Liver (tissue), 9 donors: ENCODE results near the gene DPYD. TPM values are rescaled to one million over a fixed set of nuclear protein-coding genes. Genes with fewer than 3 reads are reported as not detected.

Experiments used
- DNase-seq: peaks from one replicate; pipeline ENCODE4 v3.0.0-alpha.2; 2017; ENCODE audit warnings: low spot score
- H3K27ac ChIP-seq, 2 donors: one replicate each; pipeline ENCODE4 v1.7.0; 2013; ENCODE audit warnings: inconsistent platforms in 2 of 2, low read length in 2 of 2, control low read depth in 1 of 2, low read depth in 1 of 2, mild to moderate bottlenecking in 1 of 2
- H3K27me3 ChIP-seq, 4 donors: one replicate each; pipeline versions ENCODE4 v1.6.1 to v1.7.0; 2013; ENCODE audit warnings: low read length in 3 of 4, inconsistent platforms in 1 of 4, mild to moderate bottlenecking in 1 of 4, moderate library complexity in 1 of 4; ENCODE audit not compliant: control insufficient read depth in 4 of 4, insufficient read depth in 4 of 4
- H3K36me3 ChIP-seq, 4 donors: one replicate each; pipeline versions ENCODE4 v1.6.1 to v1.7.0; 2013; ENCODE audit warnings: low read length in 3 of 4, mild to moderate bottlenecking in 3 of 4, low read depth in 1 of 4, moderate library complexity in 1 of 4; ENCODE audit not compliant: control insufficient read depth in 4 of 4, insufficient read depth in 3 of 4
- H3K4me1 ChIP-seq, 4 donors: one replicate each; pipeline versions ENCODE4 v1.6.1 to v1.7.0; 2013; ENCODE audit warnings: low read length in 3 of 4, mild to moderate bottlenecking in 3 of 4, moderate library complexity in 1 of 4; ENCODE audit not compliant: control insufficient read depth in 4 of 4, insufficient read depth in 4 of 4
- H3K4me3 ChIP-seq, 3 donors: one replicate each; pipeline versions ENCODE4 v1.6.1 to v1.7.0; 2013; ENCODE audit warnings: low read length in 3 of 3, control low read depth in 1 of 3, low read depth in 1 of 3, mild to moderate bottlenecking in 1 of 3
- H3K9ac ChIP-seq, 2 donors: one replicate each; pipeline ENCODE4 v1.7.0; 2013; ENCODE audit warnings: low read length in 2 of 2, mild to moderate bottlenecking in 2 of 2, moderate library complexity in 2 of 2, control low read depth in 1 of 2, low read depth in 1 of 2
- H3K9me3 ChIP-seq, 4 donors: one replicate each; pipeline versions ENCODE4 v1.6.1 to v1.7.0; 2013; ENCODE audit warnings: low read length in 3 of 4; ENCODE audit not compliant: control insufficient read depth in 4 of 4
- EGR1 ChIP-seq, 2 donors: IDR thresholded peaks; 2 replicates each; pipeline ENCODE4 v1.6.1; 2016 to 2018; ENCODE audit warnings: antibody characterized with exemption in 2 of 2, low read depth in 2 of 2
- FOXA1 ChIP-seq: IDR thresholded peaks from 2 replicates; pipeline ENCODE4 v1.6.1; 2016; ENCODE audit warnings: antibody characterized with exemption
- HNF4A ChIP-seq, 2 donors: conservative IDR thresholded peaks; 2 replicates each; pipeline ENCODE4 v1.6.1; 2016; ENCODE audit warnings: antibody characterized with exemption in 2 of 2, mild to moderate bottlenecking in 2 of 2
- JUND ChIP-seq, 2 donors: IDR thresholded peaks; 2 replicates each; pipeline ENCODE4 v1.6.1; 2016; ENCODE audit warnings: antibody characterized with exemption in 2 of 2
- NR2F2 ChIP-seq: IDR thresholded peaks from 2 replicates; pipeline ENCODE4 v1.6.1; 2016; ENCODE audit warnings: antibody characterized with exemption
- RAD21 ChIP-seq, 2 donors: IDR thresholded peaks; 2 replicates each; pipeline ENCODE4 v1.6.1; 2016; ENCODE audit warnings: antibody characterized with exemption in 2 of 2, mild to moderate bottlenecking in 2 of 2
- RXRA ChIP-seq, 2 donors: IDR thresholded peaks; 2 replicates each; pipeline ENCODE4 v1.6.1; 2017 to 2018; ENCODE audit warnings: antibody characterized with exemption in 2 of 2, mild to moderate bottlenecking in 1 of 2
- SP1 ChIP-seq: IDR thresholded peaks from 2 replicates; pipeline ENCODE4 v1.6.1; 2018; ENCODE audit warnings: antibody characterized with exemption, mild to moderate bottlenecking
- ZBTB33 ChIP-seq: IDR thresholded peaks from 2 replicates; pipeline ENCODE4 v1.6.1; 2016; ENCODE audit warnings: antibody characterized with exemption
- WGBS: extraction: QIAGEN DNeasy Blood & Tissue Kit; methylation state at CpG from one replicate; pipeline ENCODE4 v1.1.7; 2013; 5-methylcytosine and 5-hydroxymethylcytosine counted together
- polyA plus RNA-seq, 2 donors: library from polyadenylated mRNA; stranded (reverse) in 1 of 2; unstranded in 1 of 2; fragments of 200-250 nt in 1 of 2; fragments of >200 nt in 1 of 2; fragmentation: Nextera tagmentation in 1 of 2; extraction: Ambion mirVana in 1 of 2; gene quantifications; one replicate each; pipeline versions ENCODE4 v1.2.1 to v1.2.3, GENCODE V29; 2013 to 2015
- total RNA-seq, 2 donors: library from RNA; depleted of rRNA; stranded (reverse); fragments of >200 nt; gene quantifications; one replicate each; pipeline ENCODE4 v1.2.3, GENCODE V29; 2014
- TF ChIP-seq, protein P1 (sequence below): fragments of 150-350 bp; IDR thresholded peaks from 2 replicates; pipeline ENCODE4 v1.5.1; 2017; ENCODE audit warnings: improper control_type of control experiment, low read depth, low read length; ENCODE audit not compliant: missing input control
- donor health status: healthy.
- donor health status: healthy.
- donor health status: healthy.
- donor health status: healthy.
- donor health status: healthy.

Gene DPYD
- total and polyA plus RNA-seq, 4 donors: 16.2 to 142 (median 47.0) TPM

- no peak overlapping the region for H3K27ac ChIP-seq
- TF ChIP-seq ZBTB33: no peak
- TF ChIP-seq HNF4A (conservative IDR thresholded peaks at IDR 0.05): no peak
- no peak for TF ChIP-seq NR2F2
- TF ChIP-seq FOXA1: no peak
- TF ChIP-seq JUND (IDR thresholded peaks at IDR 0.05): no peak
- TF ChIP-seq, protein P1, sequence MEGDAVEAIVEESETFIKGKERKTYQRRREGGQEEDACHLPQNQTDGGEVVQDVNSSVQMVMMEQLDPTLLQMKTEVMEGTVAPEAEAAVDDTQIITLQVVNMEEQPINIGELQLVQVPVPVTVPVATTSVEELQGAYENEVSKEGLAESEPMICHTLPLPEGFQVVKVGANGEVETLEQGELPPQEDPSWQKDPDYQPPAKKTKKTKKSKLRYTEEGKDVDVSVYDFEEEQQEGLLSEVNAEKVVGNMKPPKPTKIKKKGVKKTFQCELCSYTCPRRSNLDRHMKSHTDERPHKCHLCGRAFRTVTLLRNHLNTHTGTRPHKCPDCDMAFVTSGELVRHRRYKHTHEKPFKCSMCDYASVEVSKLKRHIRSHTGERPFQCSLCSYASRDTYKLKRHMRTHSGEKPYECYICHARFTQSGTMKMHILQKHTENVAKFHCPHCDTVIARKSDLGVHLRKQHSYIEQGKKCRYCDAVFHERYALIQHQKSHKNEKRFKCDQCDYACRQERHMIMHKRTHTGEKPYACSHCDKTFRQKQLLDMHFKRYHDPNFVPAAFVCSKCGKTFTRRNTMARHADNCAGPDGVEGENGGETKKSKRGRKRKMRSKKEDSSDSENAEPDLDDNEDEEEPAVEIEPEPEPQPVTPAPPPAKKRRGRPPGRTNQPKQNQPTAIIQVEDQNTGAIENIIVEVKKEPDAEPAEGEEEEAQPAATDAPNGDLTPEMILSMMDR: no peak
- no peak for TF ChIP-seq EGR1 (IDR thresholded peaks at IDR 0.05; ENCODE audit: low read depth in 2 of 2)
- TF ChIP-seq RXRA (IDR thresholded peaks at IDR 0.05): no peak
- TF ChIP-seq RAD21 (IDR thresholded peaks at IDR 0.05): no peak
- TF ChIP-seq SP1: no peak
Measured at GRCh38 chr1:97797403-97798183, 123.2 kb downstream of the DPYD start.

GRCh38 chr1:97796711-97797110, 124.1 kb downstream of the DPYD start:
- no peak for DNase-seq
- no peaks in the 10 kb centered on the region for H3K9me3 ChIP-seq

More at GRCh38 chr1:97797403-97798183, 123.2 kb downstream of the DPYD start:
- H3K9ac ChIP-seq: no peak overlapping the region
- WGBS: 59% methylated on average over 2 of the region's 2 CpGs
- H3K4me1 ChIP-seq: peaks cover 0 to 7% (median 0%) of the 10 kb centered on the region in 4 donors
- DNase-seq: no peak
- no peak overlapping the region for H3K4me3 ChIP-seq
- H3K27me3 ChIP-seq: no peaks in the 10 kb centered on the region
- H3K9me3 ChIP-seq: no peaks in the 10 kb centered on the region
- H3K36me3 ChIP-seq: peaks cover 0 to 2% (median 0%) of the 10 kb centered on the region in 4 donors

More at GRCh38 chr1:97796711-97797110, 124.1 kb downstream of the DPYD start:
- 78% methylated on average over 2 of the region's 2 CpGs for WGBS
- H3K4me1 ChIP-seq: peaks cover 0 to 7% (median 0%) of the 10 kb centered on the region in 4 donors
- no peak overlapping the region for H3K4me3 ChIP-seq
- no peak overlapping the region for H3K27ac ChIP-seq
- no peak overlapping the region for H3K9ac ChIP-seq
- no peaks in the 10 kb centered on the region for H3K27me3 ChIP-seq
- TF ChIP-seq ZBTB33: no peak
- peaks cover 0 to 2% (median 0%) of the 10 kb centered on the region in 4 donors for H3K36me3 ChIP-seq
